PC-3 (cell line): ENCODE measurements around the gene ANKFN1.

Experiments
- CTCF ChIP-seq: fragments of 300-600 bp; sonication (generic); conservative IDR thresholded peaks from 2 replicates; pipeline ENCODE4 v1.5.1; 2017; ENCODE audit warnings: antibody characterized with exemption, low read depth, mild to moderate bottlenecking, low read length
- EZH2 ChIP-seq: fragments of 300-600 bp; sonication (generic); IDR thresholded peaks from one replicate; pipeline ENCODE4 v1.6.1; 2017; ENCODE audit warnings: antibody characterized with exemption, mild to moderate bottlenecking, low read length; ENCODE audit not compliant: unreplicated experiment

- TF ChIP-seq CTCF (no peak), EZH2 (no peak)
Observed at GRCh38 chr17:56497132-56497531, 343.9 kb downstream of the ANKFN1 start.
